ENCODE results near the gene RASGRF2. TPM values are rescaled to one million over a fixed set of nuclear protein-coding genes. Genes with fewer than 3 reads are reported as not detected.

The RASGRF2 gene, protein sequence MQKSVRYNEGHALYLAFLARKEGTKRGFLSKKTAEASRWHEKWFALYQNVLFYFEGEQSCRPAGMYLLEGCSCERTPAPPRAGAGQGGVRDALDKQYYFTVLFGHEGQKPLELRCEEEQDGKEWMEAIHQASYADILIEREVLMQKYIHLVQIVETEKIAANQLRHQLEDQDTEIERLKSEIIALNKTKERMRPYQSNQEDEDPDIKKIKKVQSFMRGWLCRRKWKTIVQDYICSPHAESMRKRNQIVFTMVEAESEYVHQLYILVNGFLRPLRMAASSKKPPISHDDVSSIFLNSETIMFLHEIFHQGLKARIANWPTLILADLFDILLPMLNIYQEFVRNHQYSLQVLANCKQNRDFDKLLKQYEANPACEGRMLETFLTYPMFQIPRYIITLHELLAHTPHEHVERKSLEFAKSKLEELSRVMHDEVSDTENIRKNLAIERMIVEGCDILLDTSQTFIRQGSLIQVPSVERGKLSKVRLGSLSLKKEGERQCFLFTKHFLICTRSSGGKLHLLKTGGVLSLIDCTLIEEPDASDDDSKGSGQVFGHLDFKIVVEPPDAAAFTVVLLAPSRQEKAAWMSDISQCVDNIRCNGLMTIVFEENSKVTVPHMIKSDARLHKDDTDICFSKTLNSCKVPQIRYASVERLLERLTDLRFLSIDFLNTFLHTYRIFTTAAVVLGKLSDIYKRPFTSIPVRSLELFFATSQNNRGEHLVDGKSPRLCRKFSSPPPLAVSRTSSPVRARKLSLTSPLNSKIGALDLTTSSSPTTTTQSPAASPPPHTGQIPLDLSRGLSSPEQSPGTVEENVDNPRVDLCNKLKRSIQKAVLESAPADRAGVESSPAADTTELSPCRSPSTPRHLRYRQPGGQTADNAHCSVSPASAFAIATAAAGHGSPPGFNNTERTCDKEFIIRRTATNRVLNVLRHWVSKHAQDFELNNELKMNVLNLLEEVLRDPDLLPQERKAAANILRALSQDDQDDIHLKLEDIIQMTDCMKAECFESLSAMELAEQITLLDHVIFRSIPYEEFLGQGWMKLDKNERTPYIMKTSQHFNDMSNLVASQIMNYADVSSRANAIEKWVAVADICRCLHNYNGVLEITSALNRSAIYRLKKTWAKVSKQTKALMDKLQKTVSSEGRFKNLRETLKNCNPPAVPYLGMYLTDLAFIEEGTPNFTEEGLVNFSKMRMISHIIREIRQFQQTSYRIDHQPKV (N-terminal part only)
- 21.1 and 22.0 TPM in 2 replicates for total RNA-seq

GRCh38 chr5:80959768-80960442, at the start of gene RASGRF2:
TSS of gene RASGRF2 (plus strand) at chr5:80960363. CDS start at chr5:80960739, 376 bp downstream.
- H3K27me3 Mint-ChIP-seq: peaks cover 5% of the 10 kb centered on the region
- H3K9me3 Mint-ChIP-seq: no peaks in the 10 kb centered on the region
- peak within 1 kb of the TSS; percentile 89 for H3K4me3 Mint-ChIP-seq
- H3K27ac Mint-ChIP-seq: peak within 1 kb of the TSS; percentile 82
- peaks cover 2% of the 10 kb centered on the region for H3K36me3 Mint-ChIP-seq (ENCODE audit: low read depth)
- DNase-seq: peak; percentile 85
- H3K4me1 Mint-ChIP-seq: peaks cover 46% of the 10 kb centered on the region
- intact Hi-C loops (cut with micrococcal nuclease): loop anchor here (2.0 to 10.0 kb wide), 8 partner anchors 75 to 342 kb away; partner anchors contain the start of gene ZCCHC9

DNA sequence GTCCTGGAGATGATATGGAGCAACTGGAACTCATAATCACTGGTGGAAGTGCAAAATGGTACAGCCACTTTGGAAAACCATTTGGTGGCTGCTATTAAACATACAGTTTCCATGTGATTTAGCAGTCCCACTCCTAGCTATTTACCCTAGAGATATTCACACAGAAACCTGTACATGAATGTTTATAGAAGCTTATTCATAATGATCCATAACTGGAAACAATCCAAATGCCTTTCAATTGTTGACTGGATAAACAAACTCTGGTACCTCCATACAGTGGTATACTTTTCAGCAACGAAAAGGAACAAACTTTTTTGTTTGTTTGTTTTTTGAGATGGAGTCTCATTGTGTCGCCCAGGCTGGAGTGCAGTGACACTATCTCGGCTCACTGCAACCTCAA, 47.7 kb upstream of the RASGRF2 start:
- Mint-ChIP-seq H3K36me3 (ENCODE audit: low read depth) (peaks cover 3% of the 10 kb centered on the region), H3K27ac (no peak overlapping the region), H3K9me3 (peaks cover 8% of the 10 kb centered on the region), H3K4me1 (peaks cover under 1% of the 10 kb centered on the region), H3K27me3 (no peaks in the 10 kb centered on the region), H3K4me3 (no peak overlapping the region)
- intact Hi-C loops (cut with micrococcal nuclease): no loop called here
- no peak for DNase-seq

DNA sequence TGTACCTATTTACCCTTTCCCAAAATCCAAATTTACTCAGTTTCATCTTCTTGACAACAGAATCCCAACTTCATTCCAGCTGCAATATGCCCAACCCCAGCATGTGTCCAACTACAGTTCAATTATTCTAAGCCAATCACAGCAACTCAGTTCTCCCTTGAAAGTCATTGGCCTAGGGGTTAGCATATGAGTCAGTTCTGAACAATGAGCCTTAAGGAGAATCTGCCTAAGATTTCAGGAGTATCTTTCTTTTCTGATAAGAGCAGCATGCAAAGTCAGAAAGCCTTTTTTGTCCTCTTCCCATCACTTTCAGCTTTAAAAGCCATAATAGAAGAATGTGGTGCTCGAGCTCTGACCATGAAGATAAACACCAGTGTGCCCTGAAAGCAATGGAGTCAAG, 44.4 kb upstream of the RASGRF2 start:
- peaks cover 9% of the 10 kb centered on the region for H3K4me1 Mint-ChIP-seq
- no peak overlapping the region for H3K27ac Mint-ChIP-seq
- H3K9me3 Mint-ChIP-seq: peaks cover 13% of the 10 kb centered on the region
- intact Hi-C loops (cut with micrococcal nuclease): no loop called here
- no peak overlapping the region for H3K4me3 Mint-ChIP-seq
- H3K36me3 Mint-ChIP-seq (ENCODE audit: low read depth): peaks cover 5% of the 10 kb centered on the region
- DNase-seq: no peak
- H3K27me3 Mint-ChIP-seq: no peaks in the 10 kb centered on the region

DNA sequence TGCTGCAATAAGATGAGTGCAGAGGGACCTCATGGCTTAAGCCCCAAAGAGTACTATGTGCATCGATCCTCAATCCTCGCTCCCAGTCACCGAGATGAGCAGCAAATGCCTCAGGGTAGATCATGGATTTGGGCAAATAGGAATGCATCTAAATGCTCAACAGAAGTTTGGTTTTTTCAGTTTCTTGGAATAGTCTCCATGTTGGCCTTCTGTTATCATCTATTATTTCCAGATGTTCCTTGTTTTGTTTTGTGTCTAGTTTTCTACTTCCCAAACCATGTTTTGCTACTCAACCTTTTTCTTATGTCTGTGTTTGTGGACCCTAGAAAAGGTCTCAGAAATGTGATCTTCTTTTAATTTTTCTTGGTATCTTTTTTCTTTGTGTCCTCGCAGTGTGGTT, 43.5 kb upstream of the RASGRF2 start:
- intact Hi-C loops (cut with micrococcal nuclease): no loop called here
- H3K4me1 Mint-ChIP-seq: peaks cover 9% of the 10 kb centered on the region
- DNase-seq: no peak
- H3K4me3 Mint-ChIP-seq: no peak overlapping the region
- peaks cover 13% of the 10 kb centered on the region for H3K9me3 Mint-ChIP-seq
- H3K36me3 Mint-ChIP-seq (ENCODE audit: low read depth): peaks cover 5% of the 10 kb centered on the region
- no peak overlapping the region for H3K27ac Mint-ChIP-seq
- no peaks in the 10 kb centered on the region for H3K27me3 Mint-ChIP-seq

DNA sequence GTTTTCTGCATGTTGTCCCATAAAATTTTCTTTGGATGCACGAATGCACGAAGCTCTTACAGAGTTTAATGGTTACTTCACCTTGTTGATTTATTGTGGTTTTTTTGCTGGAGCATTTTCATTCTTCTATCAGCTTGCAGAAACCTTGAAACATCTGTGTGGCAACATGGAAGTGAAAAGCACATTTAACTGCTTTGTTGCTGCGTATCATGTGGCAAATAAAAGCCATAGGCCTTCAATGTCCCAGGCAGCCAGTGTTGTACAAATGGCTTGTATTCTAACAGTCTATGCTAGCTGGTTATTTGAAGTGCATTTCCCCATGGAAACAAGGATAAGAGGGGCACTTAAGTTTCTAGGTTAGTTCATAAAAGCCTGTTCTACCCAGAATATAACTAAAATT, 42.5 kb upstream of the RASGRF2 start:
- Mint-ChIP-seq H3K36me3 (ENCODE audit: low read depth) (peaks cover 2% of the 10 kb centered on the region), H3K4me1 (peaks cover 9% of the 10 kb centered on the region), H3K9me3 (peaks cover 8% of the 10 kb centered on the region), H3K27ac (no peak overlapping the region), H3K27me3 (no peaks in the 10 kb centered on the region), H3K4me3 (no peak overlapping the region)
- no peak for DNase-seq
- intact Hi-C loops (cut with micrococcal nuclease): no loop called here

DNA sequence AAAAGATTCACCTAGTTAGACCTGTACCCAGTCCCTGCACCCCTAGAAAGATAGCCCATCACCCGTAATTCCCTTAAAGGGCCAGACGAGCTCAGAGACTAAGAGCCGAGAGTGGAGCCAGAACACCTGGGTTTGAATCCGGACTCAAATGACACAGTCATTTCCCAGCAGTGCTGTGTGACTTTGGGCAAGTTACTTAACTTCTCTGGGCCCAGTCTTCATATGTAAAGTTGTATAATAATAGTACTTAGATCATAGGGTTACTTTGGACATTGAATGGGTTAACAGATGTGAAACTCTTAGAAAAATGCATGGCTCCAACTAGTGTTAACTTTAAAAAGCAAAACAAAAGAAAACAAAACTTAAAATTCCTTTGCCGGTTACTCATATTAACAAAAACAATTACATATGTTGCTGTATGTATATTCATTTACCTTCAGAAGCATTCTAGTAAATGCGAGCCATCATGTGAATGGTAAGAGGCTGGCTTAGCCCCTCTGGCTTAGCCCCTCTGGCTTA, 40.4 kb upstream of the RASGRF2 start:
- Mint-ChIP-seq H3K4me3 (no peak overlapping the region), H3K27ac (no peak overlapping the region), H3K36me3 (ENCODE audit: low read depth) (peaks cover 2% of the 10 kb centered on the region), H3K27me3 (no peaks in the 10 kb centered on the region), H3K4me1 (peaks cover 9% of the 10 kb centered on the region), H3K9me3 (peaks cover 8% of the 10 kb centered on the region)
- DNase-seq: no peak
- intact Hi-C loops (cut with micrococcal nuclease): no loop called here

- intact Hi-C loops (cut with micrococcal nuclease): no loop called here
- Mint-ChIP-seq H3K4me3 (no peak overlapping the region), H3K4me1 (peaks cover 9% of the 10 kb centered on the region), H3K9me3 (peaks cover 8% of the 10 kb centered on the region), H3K27me3 (no peaks in the 10 kb centered on the region), H3K36me3 (ENCODE audit: low read depth) (peaks cover 2% of the 10 kb centered on the region), H3K27ac (no peak overlapping the region)
- no peak for DNase-seq
Measured at GRCh38 chr5:80920333-80920732, 39.8 kb upstream of the RASGRF2 start.

- Mint-ChIP-seq H3K27me3 (no peaks in the 10 kb centered on the region), H3K4me1 (peaks cover 9% of the 10 kb centered on the region), H3K36me3 (ENCODE audit: low read depth) (peaks cover 2% of the 10 kb centered on the region), H3K9me3 (peaks cover 8% of the 10 kb centered on the region), H3K4me3 (no peak overlapping the region), H3K27ac (no peak overlapping the region)
- intact Hi-C loops (cut with micrococcal nuclease): no loop called here
- no peak for DNase-seq
Measured at GRCh38 chr5:80921026-80921425, 39.1 kb upstream of the RASGRF2 start.

- no peak overlapping the region for H3K4me3 Mint-ChIP-seq
- H3K27me3 Mint-ChIP-seq: no peaks in the 10 kb centered on the region
- DNase-seq: no peak
- H3K36me3 Mint-ChIP-seq (ENCODE audit: low read depth): peaks cover 2% of the 10 kb centered on the region
- no peaks in the 10 kb centered on the region for H3K4me1 Mint-ChIP-seq
- no peak overlapping the region for H3K27ac Mint-ChIP-seq
- intact Hi-C loops (cut with micrococcal nuclease): no loop called here
- peaks cover 3% of the 10 kb centered on the region for H3K9me3 Mint-ChIP-seq
Measured at GRCh38 chr5:80925931-80926330, 34.2 kb upstream of the RASGRF2 start.

- no peak for DNase-seq
- Mint-ChIP-seq H3K36me3 (ENCODE audit: low read depth) (peaks cover 2% of the 10 kb centered on the region), H3K4me3 (no peak overlapping the region), H3K4me1 (no peaks in the 10 kb centered on the region), H3K9me3 (peaks cover 3% of the 10 kb centered on the region), H3K27ac (no peak overlapping the region), H3K27me3 (no peaks in the 10 kb centered on the region)
- intact Hi-C loops (cut with micrococcal nuclease): no loop called here
Measured at GRCh38 chr5:80926536-80926935, 33.6 kb upstream of the RASGRF2 start.

DNA sequence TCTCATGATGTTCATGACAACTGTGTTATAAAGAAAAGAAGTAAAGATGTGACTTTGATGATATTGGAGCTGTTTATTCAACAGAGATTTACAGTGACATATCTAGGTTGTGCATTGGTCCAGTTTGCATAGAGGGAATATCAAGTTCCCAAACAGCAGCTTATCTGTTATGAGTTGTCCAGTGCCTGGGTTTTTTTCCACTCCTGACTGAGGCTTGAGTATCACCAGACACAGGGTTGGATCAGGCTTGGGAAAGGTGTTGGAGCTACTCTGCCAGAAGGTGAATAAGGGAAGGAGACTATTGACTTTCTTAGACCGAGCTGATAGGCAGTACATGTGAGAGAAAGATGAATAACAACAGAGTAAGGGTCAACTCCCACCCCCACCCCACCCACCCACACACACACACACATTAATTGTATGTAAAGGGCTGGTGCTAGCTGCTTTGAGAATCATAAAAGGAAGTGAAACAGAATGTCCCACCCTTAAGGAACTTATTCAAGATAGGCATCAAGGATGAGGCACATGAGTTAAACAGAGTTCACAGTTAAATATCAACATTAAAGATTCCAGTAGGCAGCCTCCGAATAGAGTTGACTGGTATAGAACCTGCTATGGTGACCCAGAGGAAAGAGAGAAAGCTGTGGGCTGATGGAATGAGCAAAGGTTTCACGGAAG, 33.0 kb upstream of the RASGRF2 start:
- no peak for DNase-seq
- Mint-ChIP-seq H3K4me3 (no peak overlapping the region), H3K4me1 (no peaks in the 10 kb centered on the region), H3K36me3 (ENCODE audit: low read depth) (peaks cover 2% of the 10 kb centered on the region), H3K27ac (no peak overlapping the region), H3K9me3 (peaks cover 3% of the 10 kb centered on the region), H3K27me3 (no peaks in the 10 kb centered on the region)
- intact Hi-C loops (cut with micrococcal nuclease): no loop called here

DNA sequence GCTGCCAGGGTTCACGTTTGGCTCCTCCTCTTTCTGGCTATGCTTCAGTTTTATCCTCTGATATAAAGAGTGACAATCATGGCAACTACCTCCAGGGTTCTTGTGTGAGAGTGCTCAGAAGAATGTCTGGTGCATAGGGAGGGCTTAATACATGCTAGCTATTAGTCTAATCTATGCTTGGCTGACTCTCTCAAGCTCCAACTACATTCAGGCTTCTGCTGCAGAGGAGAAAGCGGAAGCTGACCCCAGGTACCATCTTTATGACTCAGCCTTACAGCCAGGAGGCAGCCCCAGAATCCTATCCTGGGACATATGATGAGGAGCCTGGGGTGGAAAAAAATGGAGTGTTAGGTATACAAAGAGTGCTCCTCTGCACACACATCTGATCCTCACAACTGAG, 32.1 kb upstream of the RASGRF2 start:
- intact Hi-C loops (cut with micrococcal nuclease): no loop called here

DNA sequence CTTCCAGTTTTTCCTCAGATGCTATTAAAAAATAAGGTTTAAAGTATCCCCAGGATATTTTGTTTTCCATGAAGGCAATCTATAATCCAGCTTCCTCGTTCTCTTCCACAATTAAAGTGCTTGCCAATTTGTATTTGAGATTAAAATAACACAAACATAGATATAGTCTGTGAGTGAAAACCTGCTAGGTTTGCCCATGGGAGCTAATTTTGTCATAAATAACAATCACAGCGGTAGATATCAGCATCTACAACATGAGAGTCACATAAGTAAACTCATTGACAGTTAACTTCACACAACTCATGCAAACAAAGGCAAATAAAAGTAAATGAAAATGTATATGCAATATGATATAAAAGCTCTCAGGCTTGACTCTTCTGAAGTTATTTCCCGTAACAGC, 29.2 kb upstream of the RASGRF2 start:
- peaks cover under 1% of the 10 kb centered on the region for H3K4me1 Mint-ChIP-seq
- DNase-seq: no peak
- H3K4me3 Mint-ChIP-seq: no peak overlapping the region
- intact Hi-C loops (cut with micrococcal nuclease): no loop called here
- no peak overlapping the region for H3K27ac Mint-ChIP-seq
- H3K27me3 Mint-ChIP-seq: no peaks in the 10 kb centered on the region
- H3K9me3 Mint-ChIP-seq: no peaks in the 10 kb centered on the region
- H3K36me3 Mint-ChIP-seq (ENCODE audit: low read depth): peaks cover 2% of the 10 kb centered on the region

More for the DNA sequence above, 32.1 kb upstream of the RASGRF2 start:
- Mint-ChIP-seq H3K36me3 (ENCODE audit: low read depth) (peaks cover 2% of the 10 kb centered on the region), H3K4me1 (no peaks in the 10 kb centered on the region), H3K27ac (no peak overlapping the region), H3K27me3 (no peaks in the 10 kb centered on the region), H3K4me3 (no peak overlapping the region), H3K9me3 (peaks cover 3% of the 10 kb centered on the region)
- no peak for DNase-seq

Data from activated CD4-positive, alpha-beta T cell treated with anti-CD3 and anti-CD28 coated beads, Interleukin-2, amount 10 ng/mL, durations not matched to agents 24 days and 14 days (primary cell).